GM18870 (cell line): ENCODE data around the gene TCF4.

ENCODE experiments used
- ATAC-seq: cut with Tn5 transposase; IDR thresholded peaks from one replicate; pipeline ENCODE4 v1.9.1; 2021; ENCODE audit warnings: moderate library complexity; ENCODE audit not compliant: unreplicated experiment

Gene TCF4

DNA sequence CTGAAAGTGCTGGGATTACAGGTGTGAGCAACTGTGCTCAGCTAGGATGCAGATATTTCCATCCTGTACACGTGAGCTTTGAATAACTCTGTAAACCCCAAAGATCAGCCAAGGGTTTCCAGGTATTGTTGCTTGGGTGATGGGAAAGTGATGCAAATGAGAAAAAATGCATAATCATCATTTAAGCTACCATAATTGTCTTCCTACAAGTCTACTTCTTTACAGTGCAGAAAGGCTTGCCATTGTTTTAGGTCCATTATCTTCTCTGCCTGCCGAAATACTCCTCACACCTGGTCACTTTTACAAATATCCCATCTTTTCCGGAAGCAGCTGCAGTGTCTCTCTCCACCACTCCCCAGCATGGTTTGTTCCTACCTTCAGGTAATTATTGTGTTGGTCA lies 368.9 kb downstream of the TCF4 start:
- no peak for ATAC-seq

DNA sequence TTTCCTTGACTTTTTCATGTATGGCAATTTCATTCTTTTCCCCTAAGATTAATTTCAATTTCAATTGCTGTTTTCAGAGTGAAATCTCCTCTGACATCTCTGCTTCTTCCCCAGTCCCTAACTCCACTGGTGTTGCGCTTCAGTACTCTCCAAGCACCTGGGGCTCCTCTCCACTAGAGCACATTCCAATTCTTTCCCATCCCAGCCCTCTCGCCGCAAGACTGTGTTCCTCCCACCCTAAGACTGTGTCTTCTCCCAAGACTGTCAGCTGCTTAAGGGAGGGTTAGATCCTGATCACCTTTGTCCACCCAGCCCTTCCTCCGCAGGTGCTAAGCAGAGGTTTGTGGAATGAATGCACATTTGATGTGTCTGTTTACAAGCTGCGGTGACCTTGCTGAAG lies 373.0 kb downstream of the TCF4 start:
- no peak for ATAC-seq

DNA sequence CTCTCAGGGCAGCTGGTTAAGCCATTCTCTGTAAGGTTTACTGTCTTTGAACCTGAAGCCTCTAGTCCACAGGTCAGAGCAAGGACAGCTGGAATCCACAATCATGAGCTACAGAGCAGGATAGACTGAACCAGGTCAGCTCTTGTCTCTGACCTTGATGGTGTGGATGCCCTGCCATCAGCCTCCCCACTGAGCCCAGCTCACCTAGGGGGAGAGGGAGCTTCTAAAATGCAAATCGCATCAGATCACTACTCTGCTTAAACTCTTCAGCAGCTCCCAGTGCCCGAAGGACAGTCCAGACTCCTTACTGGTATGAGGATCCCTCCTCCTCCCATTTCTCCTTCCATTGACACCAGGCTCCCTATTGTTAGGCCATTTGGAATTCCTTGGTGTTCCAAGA lies 373.5 kb downstream of the TCF4 start:
- ATAC-seq = no peak

DNA sequence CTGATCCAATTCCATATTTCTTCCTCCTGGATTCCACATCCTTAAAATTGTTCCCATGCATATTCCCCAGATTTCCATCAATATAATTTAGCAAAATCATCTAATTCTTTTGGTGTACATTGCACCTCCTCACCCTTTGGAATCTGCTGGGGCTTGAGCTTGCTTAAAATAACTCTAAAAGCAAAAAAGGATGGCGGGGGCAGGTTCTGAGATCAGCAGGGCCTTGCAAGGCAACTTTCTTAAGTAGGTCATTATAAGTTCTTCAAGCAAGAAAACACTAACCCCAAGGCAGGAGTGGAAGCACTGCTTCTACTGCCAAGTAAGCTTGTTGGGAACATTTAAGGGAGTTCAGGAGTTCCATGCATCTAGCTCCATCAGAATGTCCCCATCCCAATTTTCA lies 374.4 kb downstream of the TCF4 start:
- ATAC-seq = no peak

DNA sequence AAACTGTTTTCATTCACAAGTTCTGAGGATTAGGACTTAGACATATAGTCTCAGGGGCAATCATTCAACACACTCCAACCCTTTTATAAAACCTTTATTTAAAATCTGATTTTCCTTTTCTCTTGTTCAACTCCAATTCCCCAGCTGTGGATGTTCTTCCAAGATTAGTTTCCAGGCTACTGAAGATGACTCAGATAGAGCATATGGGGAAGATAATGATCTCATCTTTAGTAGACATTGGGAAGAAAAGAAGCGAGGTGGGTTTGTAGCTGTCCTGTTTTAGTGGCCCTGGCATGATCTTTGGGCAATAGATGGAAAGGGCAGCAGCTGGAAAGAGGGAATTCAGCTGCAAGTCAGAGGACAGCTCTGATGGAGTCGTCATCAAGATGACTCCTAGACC lies 381.1 kb downstream of the TCF4 start:
- no peak for ATAC-seq

DNA sequence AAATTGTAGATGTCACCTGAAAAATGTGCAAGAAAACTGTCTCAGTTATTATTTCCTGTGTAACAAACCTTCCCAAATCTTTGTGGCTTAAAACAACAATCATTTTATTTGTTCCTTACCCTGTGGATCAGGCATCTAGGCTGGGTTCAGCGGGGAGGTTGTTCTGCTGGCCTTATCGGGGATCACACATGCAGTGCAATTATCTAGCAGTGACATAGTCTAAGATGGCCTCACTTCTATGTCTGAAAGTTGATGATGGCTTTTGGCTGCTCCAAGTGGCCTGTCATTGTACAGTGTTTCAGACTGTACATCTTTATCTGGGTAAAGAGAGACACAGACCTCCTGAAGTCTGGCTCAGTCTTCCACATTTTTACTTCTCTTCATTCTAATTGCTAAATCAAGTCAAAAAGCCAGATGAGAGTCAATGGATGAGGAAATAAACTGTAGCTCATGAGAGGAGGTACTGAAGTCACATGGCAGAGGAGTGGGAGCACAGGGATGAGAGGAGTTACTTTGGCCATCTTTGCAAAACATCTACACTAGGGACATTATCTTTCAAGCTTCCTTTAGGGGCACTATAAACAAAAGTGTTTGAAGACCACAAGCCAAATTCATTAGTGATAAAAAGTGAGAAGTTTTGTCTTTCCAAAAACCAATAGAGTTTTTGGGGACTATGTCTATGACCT lies 385.6 kb downstream of the TCF4 start:
- ATAC-seq = no peak

DNA sequence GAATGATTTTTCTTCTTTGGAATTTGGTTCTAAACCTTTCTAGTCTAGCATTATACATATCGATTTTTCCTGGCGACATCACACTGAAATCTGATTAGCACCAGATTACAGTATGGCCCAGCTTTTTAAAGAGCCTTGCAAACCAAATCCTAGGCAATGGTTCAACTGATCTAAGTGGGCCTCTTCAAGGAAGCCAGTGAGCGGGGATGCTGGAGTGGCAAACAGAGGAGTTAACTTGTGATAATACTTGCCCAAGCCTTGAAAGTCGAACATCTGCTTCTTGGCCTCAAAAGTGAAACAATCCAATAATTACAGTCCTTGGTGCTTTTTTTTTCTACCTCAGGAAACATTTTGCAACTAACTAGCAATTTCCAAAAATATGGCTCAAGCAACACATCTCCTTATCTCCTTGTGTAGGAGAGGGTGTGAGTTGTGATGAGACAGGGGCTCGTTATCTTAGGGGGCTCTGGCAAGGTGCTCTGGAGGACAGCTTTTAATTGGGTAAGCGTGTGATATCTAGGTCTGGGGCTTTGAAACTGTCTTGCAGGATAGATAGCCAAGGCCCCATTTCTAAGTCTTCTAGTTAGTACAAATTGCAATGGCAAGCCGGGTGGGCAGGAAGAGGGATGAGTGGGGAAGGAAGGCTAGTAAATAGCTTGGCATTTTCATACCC lies 388.6 kb downstream of the TCF4 start:
- no peak for ATAC-seq

DNA sequence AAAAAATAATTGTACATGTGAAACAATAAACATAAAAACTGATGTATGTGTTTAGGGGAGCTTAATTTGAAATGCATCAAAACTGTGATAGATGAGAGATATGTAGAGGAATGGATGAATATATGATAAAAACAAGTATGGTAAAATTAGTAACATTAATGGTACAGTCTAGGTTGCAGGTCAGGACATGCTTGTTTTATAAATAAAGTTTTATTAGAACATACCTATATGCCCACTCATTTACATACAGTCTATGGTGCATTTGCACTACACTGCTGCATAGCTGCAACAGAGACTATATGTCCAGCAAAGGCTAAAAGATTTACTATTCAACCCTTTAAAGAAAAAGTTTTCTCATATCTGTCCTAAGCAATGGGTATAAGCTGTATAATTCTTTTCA lies 392.1 kb downstream of the TCF4 start:
- ATAC-seq = no peak

DNA sequence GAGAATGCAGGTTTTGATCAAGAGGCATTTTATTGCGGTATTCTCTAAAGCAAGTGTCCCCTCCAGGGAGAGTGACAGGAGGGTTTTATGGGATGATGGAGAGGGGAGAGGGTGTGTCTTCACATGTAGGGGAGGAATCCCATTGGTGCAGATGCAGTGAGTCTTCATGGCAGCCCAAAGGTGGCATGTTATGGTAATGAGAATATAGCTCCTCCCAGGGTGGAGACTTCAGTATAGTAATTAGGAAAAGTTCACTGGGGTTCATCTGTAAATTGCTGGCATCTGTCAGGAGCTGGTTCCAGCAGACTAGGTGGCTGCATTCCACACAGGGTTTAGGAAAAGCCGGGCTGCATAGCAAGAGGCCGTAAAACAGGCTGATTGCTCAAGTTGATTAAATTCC lies 398.0 kb downstream of the TCF4 start:
- ATAC-seq = no peak

DNA sequence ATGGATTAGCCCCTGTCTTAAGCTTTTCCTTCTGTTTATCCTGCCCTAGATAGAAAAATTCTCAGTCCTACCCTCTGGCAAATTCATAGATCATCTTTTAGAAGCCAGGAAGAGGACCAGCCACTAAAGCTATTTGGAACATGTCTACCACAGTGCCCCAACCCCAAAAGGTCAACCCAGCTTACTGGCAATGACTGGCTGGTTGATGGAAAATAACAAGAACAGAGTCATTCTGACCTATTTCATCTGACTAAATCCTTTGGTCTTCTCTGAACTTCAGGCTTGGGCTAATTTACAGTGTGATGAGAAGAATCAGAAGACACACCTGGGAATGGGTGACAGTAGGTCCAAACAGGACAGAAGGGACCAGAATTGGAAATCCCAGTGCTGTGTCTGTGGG lies 401.4 kb downstream of the TCF4 start:
- ATAC-seq = no peak

DNA sequence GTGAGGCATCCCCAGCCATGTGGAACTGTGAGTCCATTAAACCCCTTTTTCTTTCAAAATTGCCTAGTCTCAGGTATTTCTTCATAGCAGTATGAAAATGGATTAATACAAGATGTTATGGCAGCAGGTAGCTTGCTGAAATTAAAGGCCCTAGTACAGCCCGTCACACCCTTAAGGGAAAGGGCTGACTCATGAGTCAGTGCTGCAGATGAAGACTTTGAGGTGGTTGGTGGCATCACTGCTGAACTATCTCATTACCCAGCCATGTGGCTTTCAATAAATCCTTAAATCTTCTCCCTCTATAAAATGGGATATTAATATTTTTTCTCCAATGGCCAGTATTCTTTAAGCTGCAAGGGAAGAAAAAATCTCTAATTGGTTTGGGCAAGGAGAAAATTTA lies 402.6 kb downstream of the TCF4 start:
- ATAC-seq = no peak

DNA sequence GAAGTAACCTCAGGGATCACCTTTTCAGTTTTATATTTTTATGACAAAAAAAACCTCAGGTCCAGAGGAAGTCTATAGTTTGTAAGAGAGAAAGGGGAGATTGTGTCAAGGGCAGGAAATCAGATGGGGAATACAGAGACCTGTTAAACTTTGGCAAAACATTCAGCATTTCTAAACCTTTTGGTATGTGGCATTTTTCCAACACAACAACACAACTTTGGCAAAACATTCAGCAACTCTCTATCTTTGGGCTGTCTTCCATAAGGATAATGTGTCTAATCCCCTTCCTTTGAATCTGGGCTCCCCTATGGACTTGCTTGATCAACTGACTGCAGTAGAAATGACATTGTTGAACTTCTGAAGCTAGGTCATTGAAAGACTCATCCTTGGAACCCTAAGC lies 408.2 kb downstream of the TCF4 start:
- ATAC-seq = no peak

DNA sequence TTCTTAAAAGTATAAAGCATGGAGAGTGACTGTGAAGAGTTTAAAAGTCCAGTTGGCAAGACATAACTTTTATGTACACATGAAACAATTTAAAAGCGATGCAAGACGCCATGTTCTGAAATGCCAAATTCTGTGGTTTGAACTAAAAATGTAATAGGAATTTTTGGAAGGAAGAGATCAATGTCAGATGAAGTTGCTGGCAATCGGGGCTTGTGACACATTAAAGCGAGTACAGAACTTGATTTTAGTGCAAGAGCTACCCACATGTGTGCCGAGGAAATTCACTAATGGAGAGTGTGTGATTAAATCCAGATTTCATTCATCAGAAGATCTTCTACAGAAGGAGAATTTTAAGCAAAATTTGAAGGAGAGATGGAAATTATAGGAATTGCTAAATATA lies 408.6 kb downstream of the TCF4 start:
- ATAC-seq = no peak

DNA sequence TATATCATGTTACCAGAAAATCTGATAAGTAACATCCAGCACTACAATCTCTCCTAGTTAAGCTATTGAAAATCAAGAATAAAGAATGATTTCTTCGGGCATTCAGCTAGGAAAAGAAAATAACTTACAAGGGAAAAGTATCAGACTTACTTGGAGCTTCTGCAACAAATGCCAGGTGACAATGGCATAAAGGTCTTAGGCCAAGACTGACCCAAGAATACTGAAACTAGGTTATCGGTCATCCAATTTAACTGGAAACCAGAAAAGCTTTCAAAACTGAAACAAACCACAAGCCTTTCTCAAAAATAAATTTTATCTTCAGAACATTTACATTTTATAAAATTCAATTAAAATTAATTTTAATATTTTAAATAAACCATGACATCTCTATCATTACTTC lies 414.7 kb downstream of the TCF4 start:
- no peak for ATAC-seq
